Testis (tissue), 2 donors: ENCODE data around the gene UBE2E2.

Experiments used
- CTCF ChIP-seq, 3 experiments: fragments of 450-650 bp in 2 of 3; fragments of 200-600 bp in 1 of 3; sonication (generic) in 1 of 3; IDR thresholded peaks; one replicate each; pipeline ENCODE4 v1.5.1; 2016 to 2019; ENCODE audit warnings: antibody characterized with exemption in 3 of 3, mild to moderate bottlenecking in 2 of 3, moderate library complexity in 1 of 3
- POLR2A ChIP-seq: fragments of 450-650 bp; IDR thresholded peaks from one replicate; pipeline ENCODE4 v1.6.1; 2017; ENCODE audit warnings: antibody characterized with exemption, mild to moderate bottlenecking, moderate library complexity

- no peak for TF ChIP-seq CTCF (IDR thresholded peaks at IDR 0.05)
- no peak for TF ChIP-seq POLR2A
Observed at GRCh38 chr3:23170291-23170690, 32.8 kb upstream of the UBE2E2 start.
